ENCODE measurements around the gene GSTM1. TPM values are rescaled to one million over a fixed set of nuclear protein-coding genes. Genes with fewer than 3 reads are reported as not detected.

Gene GSTM1
- not detected in 5 replicates for total RNA-seq (2022; extraction: Qiagen RNA extraction)

GRCh38 chr1:109687641-109688499 lies at the start of gene GSTM1:
TSS of gene GSTM1 (plus strand) at chr1:109687817. CDS start at chr1:109687874, 57 bp downstream.

DNA sequence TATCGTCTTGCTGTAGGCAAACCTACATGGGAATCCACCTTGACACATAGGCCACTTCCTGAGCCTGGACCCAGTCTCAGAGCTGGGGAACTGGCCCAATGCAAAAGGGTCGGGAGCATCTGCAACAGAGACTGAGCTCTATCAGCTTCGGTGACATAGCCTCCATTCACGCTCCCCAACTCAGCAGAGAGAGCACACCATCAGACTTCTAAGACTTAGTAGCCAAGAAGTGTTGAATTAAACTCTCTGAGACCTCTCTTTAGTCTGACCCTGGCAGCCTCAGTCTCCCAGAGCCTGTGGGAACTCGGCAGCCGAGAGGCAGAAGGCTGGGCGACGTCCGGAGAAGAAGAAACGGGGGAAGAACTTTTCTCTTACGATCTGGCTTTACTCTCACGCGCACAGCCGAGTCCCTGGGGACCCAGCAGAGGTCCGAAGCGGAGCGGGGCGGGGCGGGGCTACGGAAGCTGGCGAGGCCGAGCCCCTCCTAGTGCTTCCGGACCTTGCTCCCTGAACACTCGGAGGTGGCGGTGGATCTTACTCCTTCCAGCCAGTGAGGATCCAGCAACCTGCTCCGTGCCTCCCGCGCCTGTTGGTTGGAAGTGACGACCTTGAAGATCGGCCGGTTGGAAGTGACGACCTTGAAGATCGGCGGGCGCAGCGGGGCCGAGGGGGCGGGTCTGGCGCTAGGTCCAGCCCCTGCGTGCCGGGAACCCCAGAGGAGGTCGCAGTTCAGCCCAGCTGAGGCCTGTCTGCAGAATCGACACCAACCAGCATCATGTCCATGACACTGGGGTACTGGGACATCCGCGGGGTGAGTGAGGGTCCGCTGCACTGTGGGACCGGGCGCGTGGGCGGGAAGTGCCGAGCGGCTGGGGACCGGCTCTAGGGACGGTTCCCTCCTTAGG lies 31.8 kb upstream of the GSTM1 start, which contains the start of gene GSTM4:
Gene GSTM4, plus strand, starts transcription at position 485 of the 905 bp plus-strand sequence. Its CDS starts 291 bp downstream, at position 776.

DNA sequence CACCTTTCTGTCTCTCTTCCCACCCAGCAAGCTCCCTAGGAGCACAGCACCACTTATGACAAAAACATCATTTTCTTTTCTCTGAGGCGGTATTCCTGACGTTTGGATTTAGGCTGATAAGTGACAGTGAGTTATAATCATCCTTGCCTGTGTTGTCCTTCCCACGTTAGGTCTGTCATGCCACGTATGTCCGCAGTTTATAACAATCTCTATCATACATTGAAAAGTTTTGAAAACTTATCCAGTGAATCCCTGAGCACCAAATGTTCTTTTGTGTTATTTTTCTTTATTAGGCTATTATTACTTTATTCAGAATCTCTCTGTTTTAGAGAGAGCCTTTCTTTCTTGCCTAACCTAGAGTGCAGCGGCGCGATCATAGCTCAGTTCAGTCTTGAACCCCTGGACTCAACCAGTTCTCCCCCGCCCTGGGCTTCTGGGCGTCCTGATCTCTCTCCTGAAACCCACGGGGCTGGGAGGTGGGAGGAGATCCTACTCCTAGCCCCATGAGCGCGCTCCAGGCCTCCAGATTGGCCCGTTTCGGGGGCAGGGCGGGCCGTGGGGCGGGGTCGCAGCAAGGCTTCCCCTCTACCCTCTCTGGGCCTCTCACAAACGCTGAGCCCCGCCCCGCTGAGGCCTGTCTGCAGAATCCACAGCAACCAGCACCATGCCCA lies 20.0 kb upstream of the GSTM1 start, which contains the start of gene GSTM2:
Gene GSTM2, plus strand, starts transcription at position 606 of the 671 bp plus-strand sequence. Its CDS starts 59 bp downstream, at position 665.

GRCh38 chr1:109711593-109712320 lies 24.1 kb downstream of the GSTM1 start, which contains the start of gene GSTM5:
TSS of gene GSTM5 (plus strand) at chr1:109712251. CDS start at chr1:109712313, 62 bp downstream.

DNA sequence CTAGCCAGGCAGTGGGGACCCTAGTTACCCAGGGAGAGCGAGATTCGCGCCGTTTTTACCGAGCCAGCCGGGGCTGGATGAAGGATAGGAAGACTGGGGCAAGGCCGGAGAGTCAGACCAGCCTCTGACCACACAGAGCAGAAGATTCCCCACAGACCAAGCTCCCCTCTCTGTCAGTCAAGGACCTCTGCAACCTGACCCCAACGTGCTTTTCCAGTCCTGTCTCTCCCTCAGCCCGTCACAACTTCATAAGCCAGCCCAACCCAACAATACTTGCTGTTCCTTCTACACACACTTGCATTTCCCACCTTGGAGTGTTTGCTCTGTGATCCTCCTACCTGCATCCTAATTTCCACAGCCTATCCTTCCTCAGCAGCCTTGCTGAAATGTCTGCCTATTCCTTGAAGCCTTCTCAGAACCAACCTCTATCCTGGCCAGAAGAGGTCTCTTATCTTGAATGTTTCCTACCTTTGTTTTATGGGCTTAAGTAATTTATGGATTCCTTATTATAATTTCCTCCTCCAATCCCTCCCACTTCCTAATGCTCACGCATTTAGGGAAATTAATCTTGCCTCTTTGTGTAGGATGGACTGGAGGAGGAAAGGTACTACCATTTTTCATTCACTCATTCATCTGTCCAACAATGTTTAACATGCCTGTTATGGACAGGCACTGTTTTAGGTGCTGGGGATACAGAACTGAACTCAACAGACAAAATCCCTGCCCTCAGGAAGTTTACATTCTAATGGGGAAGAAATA lies 53.2 kb downstream of the GSTM1 start, which contains the start of gene GSTM3:
Gene GSTM3, minus strand, starts transcription at position 424 of the 759 bp plus-strand sequence. CDS start 751 bp downstream, outside the sequence.

Other genes with a start within 250 kb of the GSTM1 start
- 0.09 to 0.23 TPM (median 0.14 TPM) in 5 replicates for gene SYPL2, start 221.3 kb upstream of the GSTM1 start, total RNA-seq (2022; extraction: Qiagen RNA extraction)
- 1.8 to 3.4 TPM (median 2.3 TPM) in 5 replicates for gene ATXN7L2, start 203.9 kb upstream of the GSTM1 start, total RNA-seq (2022; extraction: Qiagen RNA extraction)
- gene CYB561D1, start 193.7 kb upstream of the GSTM1 start, total RNA-seq (2022; extraction: Qiagen RNA extraction), result 3.8 to 5.8 TPM (median 4.6 TPM) in 5 replicates
- gene AMIGO1, start 178.1 kb upstream of the GSTM1 start, total RNA-seq (2022; extraction: Qiagen RNA extraction), result 0.84 to 1.3 TPM (median 1.2 TPM) in 5 replicates
- not detected in 5 replicates for gene GPR61, start 147.9 kb upstream of the GSTM1 start, total RNA-seq (2022; extraction: Qiagen RNA extraction)
- 4.5 to 5.8 TPM (median 5.0 TPM) in 5 replicates for gene GNAI3, start 139.2 kb upstream of the GSTM1 start, total RNA-seq (2022; extraction: Qiagen RNA extraction)
- 0.09 TPM in 1 of 5 replicates, not detected in the others for gene GNAT2, start 68.2 kb upstream of the GSTM1 start, total RNA-seq (2022; extraction: Qiagen RNA extraction)
- gene AMPD2, start 68.0 kb upstream of the GSTM1 start, total RNA-seq (2022; extraction: Qiagen RNA extraction), result 23.5 to 31.8 TPM (median 26.6 TPM) in 5 replicates
- 8.7 to 10.2 TPM (median 9.7 TPM) in 5 replicates for gene GSTM4, start 31.7 kb upstream of the GSTM1 start, total RNA-seq (2022; extraction: Qiagen RNA extraction)
- gene GSTM2, start 19.8 kb upstream of the GSTM1 start, total RNA-seq (2022; extraction: Qiagen RNA extraction), result 3.6 to 4.3 TPM (median 3.7 TPM) in 5 replicates
- not detected in 5 replicates for gene GSTM5, start 24.4 kb downstream of the GSTM1 start, total RNA-seq (2022; extraction: Qiagen RNA extraction)
- gene GSTM3, start 53.2 kb downstream of the GSTM1 start, total RNA-seq (2022; extraction: Qiagen RNA extraction), result 20.8 to 28.3 TPM (median 24.3 TPM) in 5 replicates
- gene EPS8L3, start 76.1 kb downstream of the GSTM1 start, total RNA-seq (2022; extraction: Qiagen RNA extraction), result 0.82 to 1.5 TPM (median 1.1 TPM) in 5 replicates
- 19.9 to 24.6 TPM (median 23.9 TPM) in 5 replicates for gene CSF1, start 223.0 kb downstream of the GSTM1 start, total RNA-seq (2022; extraction: Qiagen RNA extraction)